Fibroblast of villous mesenchyme (primary cell): ENCODE measurements around the gene SPSB1. TPM values are rescaled to one million over a fixed set of nuclear protein-coding genes. Genes with fewer than 3 reads are reported as not detected.
"Not testable (repeated sequence)": the region's sequence is repeated elsewhere in the genome, so short reads cannot be mapped to it uniquely, and the experiment has no call there.

Source experiments
- DNase-seq: peaks from one replicate; pipeline ENCODE4 v3.0.0-alpha.2; 2010; ENCODE audit warnings: low read depth
- H3K4me3 ChIP-seq: 2 replicates; pipeline ENCODE4 v1.5.1; 2011; ENCODE audit warnings: low read depth, mild to moderate bottlenecking, low read length
- CTCF ChIP-seq: IDR thresholded peaks from 2 replicates; pipeline ENCODE4 v1.5.1; 2012; ENCODE audit warnings: low read depth, mild to moderate bottlenecking, low read length; ENCODE audit not compliant: insufficient read depth
- total RNA-seq: library from RNA; depleted of rRNA; stranded (reverse); fragments of >200 nt; gene quantifications from 2 replicates; pipeline ENCODE4 v1.2.3, GENCODE V29; 2012

The SPSB1 gene
- total RNA-seq, 1 donor = 20.7 TPM

- DNase-seq = no peak
- no peak overlapping the region for H3K4me3 ChIP-seq
- no peak for TF ChIP-seq CTCF
Measured at GRCh38 chr1:9378801-9379200, 86.1 kb downstream of the SPSB1 start.

GRCh38 chr1:9380711-9381110 lies 88.0 kb downstream of the SPSB1 start:
- H3K4me3 ChIP-seq = no peak overlapping the region
- TF ChIP-seq CTCF = no peak
- DNase-seq = no peak

- TF ChIP-seq CTCF = no peak
- peak; percentile 48 for DNase-seq
Measured at GRCh38 chr1:9382643-9383491, 90.2 kb downstream of the SPSB1 start.

GRCh38 chr1:9384128-9384527 lies 91.4 kb downstream of the SPSB1 start:
- no peak for DNase-seq
- H3K4me3 ChIP-seq = no peak overlapping the region
- TF ChIP-seq CTCF = no peak

More at GRCh38 chr1:9382643-9383491, 90.2 kb downstream of the SPSB1 start:
- H3K4me3 ChIP-seq = no peak overlapping the region

GRCh38 chr1:9384751-9385245 lies 92.1 kb downstream of the SPSB1 start:
- H3K4me3 ChIP-seq = no peak overlapping the region
- DNase-seq = peak; percentile 95
- no peak for TF ChIP-seq CTCF

- not testable (repeated sequence) for DNase-seq, H3K4me3 ChIP-seq
Measured at GRCh38 chr1:9385392-9385791, 92.7 kb downstream of the SPSB1 start.

- DNase-seq = no peak
- TF ChIP-seq CTCF = no peak
- no peak overlapping the region for H3K4me3 ChIP-seq
Measured at GRCh38 chr1:9385801-9386573, 93.3 kb downstream of the SPSB1 start.
